HG02981 (cell line): Measurements from ENCODE around the gene SERPINB5.
"Not testable (repeated sequence)": the region's sequence is repeated elsewhere in the genome, so short reads cannot be mapped to it uniquely, and the experiment has no call there.

Experiments used
- ATAC-seq: cut with Tn5 transposase; IDR thresholded peaks from one replicate; pipeline ENCODE4 v1.9.1; 2021; ENCODE audit warnings: mild to moderate bottlenecking, moderate library complexity; ENCODE audit not compliant: unreplicated experiment

Gene SERPINB5

GRCh38 chr18:63476668-63477067, at the start of gene SERPINB5:
SERPINB5 (plus strand) TSS chr18:63476958; CDS start chr18:63484429, 7,471 bp downstream.
- no peak for ATAC-seq

- ATAC-seq, result no peak
These were observed 49.2 kb upstream of the SERPINB5 start for GRCh38 chr18:63427558-63427957.

DNA sequence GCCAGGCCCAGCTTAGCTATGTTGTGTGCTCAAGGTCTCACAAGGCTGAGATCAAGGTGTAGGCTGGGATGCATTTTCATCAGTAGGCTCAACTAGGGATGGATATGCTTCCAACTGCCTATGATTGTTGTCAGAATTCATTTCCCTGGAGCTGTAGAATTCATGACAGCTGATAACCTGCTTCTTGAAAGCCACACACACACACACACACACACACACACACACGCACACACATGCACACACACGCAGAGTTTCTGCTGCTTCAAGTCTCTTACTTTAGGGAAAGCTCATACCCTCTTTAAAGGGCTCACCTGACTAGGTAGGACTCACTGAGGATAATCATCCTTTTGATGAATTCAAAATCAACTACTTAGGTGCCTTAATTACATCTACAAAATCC, 46.2 kb upstream of the SERPINB5 start:
- ATAC-seq, result no peak

- no peak for ATAC-seq
These were observed 45.6 kb upstream of the SERPINB5 start for GRCh38 chr18:63431180-63431579.

GRCh38 chr18:63433334-63433866, 43.4 kb upstream of the SERPINB5 start:
- ATAC-seq, result no peak

GRCh38 chr18:63438181-63438580, 38.6 kb upstream of the SERPINB5 start:
- no peak for ATAC-seq

DNA sequence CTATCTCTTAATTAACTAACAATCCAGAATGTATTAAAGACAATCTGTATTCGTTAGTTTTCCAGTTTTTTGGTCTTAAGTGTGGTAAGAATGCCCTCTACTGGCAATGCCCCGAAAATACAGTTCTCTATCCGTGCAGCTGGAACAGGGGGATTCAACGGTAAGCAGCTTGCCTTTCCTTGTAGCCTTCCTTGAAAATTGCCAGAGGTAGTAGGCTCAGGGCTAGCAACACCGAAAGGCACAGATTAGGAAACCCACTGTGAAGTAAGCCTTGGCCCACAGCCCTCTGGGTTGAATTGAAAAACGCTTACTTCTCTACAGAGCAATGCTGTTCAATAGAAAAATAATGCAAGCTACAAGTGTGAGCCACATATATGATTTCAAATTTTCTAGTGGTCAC, 37.4 kb upstream of the SERPINB5 start:
- peak; percentile 57 for ATAC-seq

DNA sequence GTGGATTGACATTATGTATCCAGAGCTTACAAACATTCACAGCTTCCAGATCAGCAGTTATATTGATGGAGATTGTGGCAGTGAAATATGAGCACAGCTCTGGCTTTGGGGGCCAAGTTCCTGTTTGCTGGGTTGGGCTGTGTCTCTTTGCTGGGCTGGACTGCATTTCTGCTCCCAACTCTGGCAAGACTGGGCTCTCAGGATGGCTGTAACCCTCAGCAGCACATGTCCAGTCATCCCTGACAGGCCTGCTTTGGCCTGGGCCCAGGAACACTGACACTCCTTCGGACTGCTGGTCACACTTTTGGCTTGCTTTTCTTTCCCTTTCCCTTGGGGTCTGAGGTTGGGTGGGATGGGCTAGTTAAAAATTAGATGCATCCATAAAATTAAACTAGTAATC, 36.5 kb upstream of the SERPINB5 start:
- no peak for ATAC-seq

- ATAC-seq, result no peak
These were observed 35.9 kb upstream of the SERPINB5 start for GRCh38 chr18:63440881-63441280.

DNA sequence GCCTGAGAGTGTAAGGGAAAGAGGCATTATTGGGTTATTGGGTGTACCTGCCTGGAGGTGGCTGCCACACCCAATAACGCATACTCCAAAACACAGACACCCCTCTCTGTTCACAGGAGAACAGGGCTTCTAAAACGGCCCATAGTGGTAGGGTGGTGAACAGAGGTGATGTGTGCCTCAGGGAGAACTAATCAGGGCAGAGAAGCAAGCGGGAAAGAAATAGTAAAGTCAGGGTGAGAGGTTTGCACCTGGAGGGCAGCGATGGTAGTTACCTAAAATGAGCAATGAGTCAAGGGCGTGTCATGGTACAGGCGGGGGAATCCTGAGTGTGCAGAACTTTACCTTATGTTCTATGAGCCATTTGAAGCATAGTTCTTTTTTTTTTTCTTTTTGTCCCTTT, 32.9 kb upstream of the SERPINB5 start:
- no peak for ATAC-seq

DNA sequence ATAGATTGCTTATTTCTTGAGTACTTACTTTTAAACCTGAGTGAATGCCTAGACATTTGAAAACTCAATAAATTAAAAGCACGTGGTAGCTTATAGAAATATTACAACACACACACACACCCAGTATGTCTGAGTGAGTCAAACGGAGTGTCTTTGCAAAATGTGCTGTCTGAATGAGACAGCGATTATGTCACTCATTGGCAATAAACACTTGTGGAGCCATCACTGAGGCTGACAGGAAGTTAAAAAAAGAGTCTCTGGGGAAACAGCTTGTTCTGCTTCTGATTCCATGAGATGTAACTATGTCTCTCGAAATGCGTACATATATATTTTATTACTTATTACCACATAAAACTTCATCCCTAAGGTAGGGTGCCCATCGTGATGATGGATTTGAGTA, 32.2 kb upstream of the SERPINB5 start:
- no peak for ATAC-seq

DNA sequence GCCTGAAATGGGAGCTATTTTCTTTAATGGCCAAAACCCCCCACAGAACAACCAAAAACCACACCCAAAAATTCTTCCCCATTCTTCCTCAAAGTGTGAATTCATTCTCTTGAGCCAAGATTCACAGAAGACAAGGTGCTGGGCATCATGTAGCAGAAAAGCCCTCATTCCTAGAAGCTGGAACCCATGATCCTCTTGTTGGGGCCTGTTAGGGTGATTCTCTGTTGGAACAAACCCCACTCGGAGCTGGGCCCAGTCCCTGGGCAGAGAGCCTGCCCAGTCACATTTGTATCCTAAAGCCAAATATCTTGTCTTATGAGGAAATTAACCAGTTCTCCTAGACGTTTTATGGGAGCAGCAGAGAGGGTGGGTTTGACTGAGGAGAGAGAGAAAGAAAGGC, 31.7 kb upstream of the SERPINB5 start:
- no peak for ATAC-seq

DNA sequence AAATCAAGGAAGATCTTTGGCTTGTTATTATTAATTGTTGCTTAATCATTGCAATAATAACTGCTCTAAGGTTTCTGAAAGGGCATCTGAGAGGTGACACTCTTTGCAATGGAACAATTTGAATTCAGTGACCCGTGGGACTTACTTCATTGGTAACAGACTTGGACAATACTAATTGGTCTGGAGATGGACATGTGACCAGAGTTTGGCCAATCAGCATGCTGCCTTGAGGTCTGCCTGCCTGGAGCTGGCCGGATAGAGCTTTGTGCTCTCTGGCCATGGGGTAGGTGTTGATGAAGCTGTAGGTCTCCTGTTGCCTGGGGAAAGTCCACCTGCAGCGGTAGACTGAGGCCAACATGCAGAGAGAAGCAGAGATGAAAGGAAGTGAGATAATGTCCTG, 30.5 kb upstream of the SERPINB5 start:
- ATAC-seq, result no peak

- no peak for ATAC-seq
These were observed 29.7 kb upstream of the SERPINB5 start for GRCh38 chr18:63447066-63447465.

DNA sequence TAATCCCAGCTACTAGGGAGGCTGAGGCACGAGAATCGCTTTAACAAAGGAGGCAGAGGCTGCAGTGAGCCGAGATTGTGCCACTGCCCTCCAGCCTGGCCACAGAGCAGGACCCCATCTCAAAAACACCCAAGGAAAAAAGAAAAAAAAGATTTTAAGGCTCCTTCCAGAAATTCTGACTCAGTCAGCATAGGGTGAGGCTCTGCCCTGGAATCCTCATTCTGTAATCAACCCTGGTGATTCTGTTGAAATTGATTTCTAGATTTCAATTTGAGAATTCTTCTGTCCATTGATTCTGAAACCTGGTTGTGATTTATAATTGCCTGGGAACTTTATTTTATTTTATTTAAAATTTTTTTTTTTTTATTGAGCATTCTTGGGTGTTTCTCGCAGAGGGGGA, 27.3 kb upstream of the SERPINB5 start:
- no peak for ATAC-seq

DNA sequence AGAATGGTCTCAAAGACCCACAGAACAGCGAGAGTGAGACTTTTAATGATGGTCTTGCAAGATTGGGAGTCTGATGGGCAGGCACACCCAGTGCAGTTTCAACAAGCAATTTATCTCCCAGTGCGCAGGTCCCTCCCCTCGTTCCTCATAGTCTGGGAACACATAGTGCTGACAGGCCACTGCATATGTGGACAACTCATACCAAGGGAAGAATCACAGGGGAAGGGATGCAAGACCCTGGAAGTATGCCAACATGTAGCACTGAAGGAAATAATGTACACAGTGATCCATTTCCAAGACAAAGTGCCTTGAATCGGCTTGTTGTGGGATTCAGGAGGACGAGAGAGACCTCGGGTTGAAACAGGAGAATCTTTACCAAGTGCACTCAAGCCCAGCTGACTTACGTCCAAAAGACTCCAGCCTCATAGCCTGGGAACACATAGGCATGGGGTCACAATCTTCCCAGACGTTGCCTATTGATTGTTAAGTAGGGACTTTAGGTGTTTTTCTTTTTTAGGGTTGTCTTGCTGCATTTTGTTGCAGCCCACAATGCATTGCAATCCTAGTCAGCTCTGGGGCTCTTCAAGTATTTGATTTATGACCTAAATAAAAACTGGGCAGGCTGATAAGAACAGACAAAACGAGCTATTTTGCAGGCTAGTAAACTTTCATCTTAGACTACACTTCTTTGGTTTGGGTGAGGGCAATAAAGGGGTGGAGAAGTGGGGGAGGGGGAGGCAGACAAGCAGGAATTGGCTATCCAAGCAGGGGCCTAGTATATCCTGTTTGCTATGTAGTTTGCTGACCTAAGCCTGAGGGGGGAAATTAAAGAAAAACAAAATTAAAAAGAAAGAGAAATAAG, 24.7 kb upstream of the SERPINB5 start:
- ATAC-seq, result no peak

DNA sequence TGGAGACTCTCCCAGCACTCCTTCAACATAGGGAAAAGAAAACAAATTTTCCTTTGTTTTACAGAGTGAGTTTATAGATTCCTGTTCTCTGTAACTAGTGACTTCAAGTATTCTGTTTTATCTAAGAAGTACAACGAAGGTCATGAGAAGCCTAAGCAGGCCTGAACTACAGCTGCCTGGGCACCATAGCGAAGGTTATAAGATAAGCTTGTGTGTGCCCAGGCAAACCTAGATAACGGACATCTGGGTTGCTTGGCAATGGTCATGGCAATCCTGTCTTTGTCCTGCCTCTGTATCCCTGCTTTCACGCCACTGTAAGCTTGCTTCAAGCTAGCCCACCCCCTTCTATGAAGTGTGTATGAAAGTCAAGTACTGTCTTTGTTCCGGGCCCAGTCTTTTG, 24.0 kb upstream of the SERPINB5 start:
- ATAC-seq, result not testable (repeated sequence)

GRCh38 chr18:63454497-63454896, 22.3 kb upstream of the SERPINB5 start:
- no peak for ATAC-seq

DNA sequence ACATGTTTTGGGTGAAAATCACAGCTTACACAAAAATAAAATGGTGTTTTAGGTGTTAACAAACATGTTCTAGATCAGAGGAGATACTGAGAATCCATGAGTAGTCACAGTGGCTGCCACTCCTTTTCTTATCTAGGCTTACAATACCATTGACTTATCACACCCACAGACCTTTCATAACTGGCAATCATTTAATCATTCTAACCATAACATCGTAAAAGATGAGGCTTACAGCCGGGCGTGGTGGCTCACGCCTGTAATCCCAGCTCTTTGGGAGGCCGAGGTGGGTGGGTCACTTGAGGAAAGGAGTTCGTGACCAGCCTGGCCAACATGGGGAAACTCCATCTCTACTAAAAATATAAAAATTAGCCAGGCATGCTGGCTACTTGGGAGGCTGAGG, 18.8 kb upstream of the SERPINB5 start:
- ATAC-seq, result no peak

- no peak for ATAC-seq
These were observed 16.3 kb upstream of the SERPINB5 start for GRCh38 chr18:63460414-63460813.

DNA sequence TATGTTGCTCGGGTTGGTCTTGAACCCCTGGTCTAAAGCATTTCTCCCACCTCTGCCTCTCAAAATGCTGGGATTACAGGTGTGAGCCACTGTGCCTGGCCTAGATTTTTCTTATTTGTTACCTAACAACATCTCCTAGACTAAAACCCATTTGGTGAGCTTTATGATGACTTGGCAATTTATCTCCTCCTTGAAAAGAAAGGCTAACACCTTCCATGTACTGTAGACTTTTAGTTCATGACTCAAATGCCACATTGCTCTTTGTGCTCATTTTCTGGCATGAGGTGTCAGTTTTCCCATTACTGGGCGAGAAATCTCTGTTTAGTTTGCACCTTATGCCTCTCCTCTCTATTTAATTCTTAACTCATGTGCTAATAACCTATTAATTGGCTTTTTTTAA, 12.3 kb upstream of the SERPINB5 start:
- no peak for ATAC-seq

- ATAC-seq, result no peak
These were observed 11.7 kb upstream of the SERPINB5 start for GRCh38 chr18:63465059-63465458.

- ATAC-seq, result no peak
These were observed 9.1 kb upstream of the SERPINB5 start for GRCh38 chr18:63467699-63468098.
